Effector CD4-positive, alpha-beta T cell (primary cell): ENCODE data around the gene SKIC8.

Experiments
- DNase-seq: peaks from one replicate; pipeline ENCODE4 v3.0.0-alpha.2; 2020
- total RNA-seq: gene quantifications from one replicate; lab custom pipeline; 2026; lab: John Stamatoyannopoulos, UW

The SKIC8 gene
- 20.3 reads per million, percentile 47 among the genes with 10 or more reads in this experiment for total RNA-seq

- DNase-seq, result peak; percentile 86
Observed at GRCh38 chr15:78299101-78299930, at the start of gene SKIC8. Gene SKIC8, minus strand, starts transcription at chr15:78299609. Its CDS starts 3,923 bp downstream, at chr15:78295686.

- DNase-seq, result no peak
Observed at GRCh38 chr15:78347586-78348543, 48.5 kb upstream of the SKIC8 start.

- no peak for DNase-seq
Observed at GRCh38 chr15:78345396-78346125, 46.2 kb upstream of the SKIC8 start.

- DNase-seq, result no peak
Observed at GRCh38 chr15:78343276-78344060, 44.1 kb upstream of the SKIC8 start.

GRCh38 chr15:78342021-78342420 is 42.6 kb upstream of the SKIC8 start:
- DNase-seq, result no peak

GRCh38 chr15:78341057-78341987 is 41.9 kb upstream of the SKIC8 start:
- no peak for DNase-seq

- no peak for DNase-seq
Observed at GRCh38 chr15:78340231-78341056, 41.0 kb upstream of the SKIC8 start, which contains the start of gene CRABP1. Gene CRABP1, plus strand, starts transcription at chr15:78340353. Its CDS starts 76 bp downstream, at chr15:78340429.

- DNase-seq, result no peak
Observed at GRCh38 chr15:78339559-78339958, 40.1 kb upstream of the SKIC8 start.

- no peak for DNase-seq
Observed at GRCh38 chr15:78338781-78339180, 39.4 kb upstream of the SKIC8 start.

GRCh38 chr15:78335985-78336384 is 36.6 kb upstream of the SKIC8 start:
- no peak for DNase-seq

GRCh38 chr15:78334845-78335244 is 35.4 kb upstream of the SKIC8 start:
- DNase-seq, result no peak

- DNase-seq, result no peak
Observed at GRCh38 chr15:78329625-78330024, 30.2 kb upstream of the SKIC8 start.

- no peak for DNase-seq
Observed at GRCh38 chr15:78327466-78327865, 28.1 kb upstream of the SKIC8 start.

GRCh38 chr15:78325092-78325843 is 25.9 kb upstream of the SKIC8 start:
- DNase-seq, result no peak

GRCh38 chr15:78324144-78324543 is 24.7 kb upstream of the SKIC8 start:
- DNase-seq, result no peak

- no peak for DNase-seq
Observed at GRCh38 chr15:78323693-78324092, 24.3 kb upstream of the SKIC8 start.

GRCh38 chr15:78322724-78323521 is 23.5 kb upstream of the SKIC8 start:
- DNase-seq, result no peak

- DNase-seq, result no peak
Observed at GRCh38 chr15:78322243-78322642, 22.8 kb upstream of the SKIC8 start.
